HG03378 (cell line): ENCODE data around the gene ARHGAP15.

Experiments used
- ATAC-seq: cut with Tn5 transposase; IDR thresholded peaks from one replicate; pipeline ENCODE4 v1.9.1; 2021; ENCODE audit warnings: mild to moderate bottlenecking, moderate library complexity; ENCODE audit not compliant: unreplicated experiment

Gene ARHGAP15

GRCh38 chr2:143258126-143258892 is 129.1 kb downstream of the ARHGAP15 start:
- no peak for ATAC-seq

GRCh38 chr2:143259368-143259958 is 130.2 kb downstream of the ARHGAP15 start:
- peak; percentile 59 for ATAC-seq

- peak; percentile 42 for ATAC-seq
Measured at GRCh38 chr2:143261986-143262385, 132.8 kb downstream of the ARHGAP15 start.

- no peak for ATAC-seq
Measured at GRCh38 chr2:143262389-143262788, 133.2 kb downstream of the ARHGAP15 start.

- ATAC-seq, result no peak
Measured at GRCh38 chr2:143263066-143263625, 133.9 kb downstream of the ARHGAP15 start.

- ATAC-seq, result no peak
Measured at GRCh38 chr2:143264851-143265250, 135.6 kb downstream of the ARHGAP15 start.

GRCh38 chr2:143279672-143280071 is 150.5 kb downstream of the ARHGAP15 start:
- no peak for ATAC-seq

- no peak for ATAC-seq
Measured at GRCh38 chr2:143280097-143280757, 151.0 kb downstream of the ARHGAP15 start.

- no peak for ATAC-seq
Measured at GRCh38 chr2:143282684-143283083, 153.5 kb downstream of the ARHGAP15 start.

- ATAC-seq, result peak; percentile 76
Measured at GRCh38 chr2:143284087-143284675, 155.0 kb downstream of the ARHGAP15 start.

- no peak for ATAC-seq
Measured at GRCh38 chr2:143289025-143289424, 159.8 kb downstream of the ARHGAP15 start.

- ATAC-seq, result no peak
Measured at GRCh38 chr2:143290221-143290620, 161.0 kb downstream of the ARHGAP15 start.

- ATAC-seq, result no peak
Measured at GRCh38 chr2:143294068-143294467, 164.8 kb downstream of the ARHGAP15 start.

GRCh38 chr2:143296089-143296488 is 166.9 kb downstream of the ARHGAP15 start:
- no peak for ATAC-seq

GRCh38 chr2:143297182-143297581 is 168.0 kb downstream of the ARHGAP15 start:
- no peak for ATAC-seq

GRCh38 chr2:143300536-143300935 is 171.3 kb downstream of the ARHGAP15 start:
- ATAC-seq, result no peak

GRCh38 chr2:143311426-143311825 is 182.2 kb downstream of the ARHGAP15 start:
- no peak for ATAC-seq

- no peak for ATAC-seq
Measured at GRCh38 chr2:143312441-143312840, 183.2 kb downstream of the ARHGAP15 start.

GRCh38 chr2:143313861-143314260 is 184.6 kb downstream of the ARHGAP15 start:
- ATAC-seq, result no peak

GRCh38 chr2:143321994-143322393 is 192.8 kb downstream of the ARHGAP15 start:
- no peak for ATAC-seq

- ATAC-seq, result no peak
Measured at GRCh38 chr2:143329288-143329687, 200.1 kb downstream of the ARHGAP15 start.
